Stimulated activated CD4-positive, alpha-beta T cell treated with anti-CD3 and anti-CD28 coated beads, Interleukin-12 subunit alpha, Interleukin-12 subunit beta, amount 100 ng/mL, for 4 hours (primary cell): ENCODE results near the gene CTNNA2.

Experiments used
- DNase-seq: peaks from one replicate; pipeline ENCODE4 v3.0.0-alpha.2; 2020

Gene CTNNA2

DNA sequence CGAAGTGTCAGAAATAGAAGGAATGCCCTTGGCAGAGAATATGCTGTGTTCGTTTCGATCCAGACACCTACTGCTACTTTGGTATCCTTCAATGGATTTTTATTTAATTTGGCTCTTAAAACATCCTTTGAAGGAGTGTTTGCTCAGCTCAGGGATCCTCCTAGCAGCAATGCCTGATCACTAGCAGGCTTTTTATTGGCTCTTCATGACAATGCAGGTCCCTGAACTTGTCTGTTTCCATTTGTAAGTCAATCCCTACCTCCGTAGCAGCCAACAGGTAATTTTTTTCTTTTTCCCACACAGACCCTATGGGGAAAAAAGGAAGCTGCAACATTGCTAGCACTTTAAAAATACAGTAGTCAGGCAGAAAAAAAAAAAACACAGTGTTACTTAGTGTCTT is 1157.9 kb downstream of the CTNNA2 start:
- DNase-seq, result no peak

- DNase-seq, result no peak
These were observed 1174.7 kb downstream of the CTNNA2 start for GRCh38 chr2:80687524-80687923.

- no peak for DNase-seq
These were observed 1176.3 kb downstream of the CTNNA2 start for GRCh38 chr2:80689106-80689505.
